Gastroesophageal sphincter (tissue), 3 donors: ENCODE measurements around the gene IFRD1.

ENCODE experiments used
- CTCF ChIP-seq, 4 experiments: fragments of 200-600 bp in 2 of 4; fragments of 450-650 bp in 2 of 4; sonication (generic) in 1 of 4; IDR thresholded peaks; one replicate each; pipeline ENCODE4 v1.5.1; 2017 to 2019; ENCODE audit warnings: antibody characterized with exemption in 4 of 4, mild to moderate bottlenecking in 2 of 4, moderate library complexity in 2 of 4
- POLR2A ChIP-seq, 2 donors: fragments of 450-650 bp; IDR thresholded peaks; one replicate each; pipeline ENCODE4 v1.6.1; 2017; ENCODE audit warnings: antibody characterized with exemption in 2 of 2, mild to moderate bottlenecking in 2 of 2, moderate library complexity in 1 of 2

DNA sequence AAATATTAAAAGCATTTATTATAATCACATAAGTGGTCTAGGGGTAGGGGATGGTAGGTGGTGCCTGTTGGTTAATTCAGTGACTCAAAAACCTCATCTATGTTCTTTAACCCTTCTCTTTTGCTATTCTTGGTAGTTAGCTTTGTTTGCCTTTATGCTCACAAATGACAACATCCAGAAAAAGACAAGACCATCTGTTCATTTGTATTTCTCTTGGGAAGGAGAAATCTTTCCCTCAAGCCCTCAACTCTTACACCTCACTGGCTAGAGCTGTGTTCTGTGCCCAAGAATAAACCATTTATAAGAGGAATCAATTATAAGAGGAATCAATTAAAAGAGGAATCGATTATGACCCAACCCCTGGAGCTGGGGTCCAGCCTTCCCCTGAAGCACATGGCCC is 10.8 kb upstream of the IFRD1 start:
- no peak for TF ChIP-seq CTCF (IDR thresholded peaks at IDR 0.05)
- TF ChIP-seq POLR2A (IDR thresholded peaks at IDR 0.05): no peak
